Activated CD8-positive, alpha-beta memory T cell treated with anti-CD3 and anti-CD28 coated beads for 1 hour (primary cell): ENCODE results near the gene PXDN.

ENCODE experiments used
- DNase-seq, 2 donors: peaks; one replicate each; pipeline ENCODE4 v3.0.0-alpha.2; 2020; ENCODE audit warnings: low read depth in 1 of 2; ENCODE audit errors: extremely low read depth in 1 of 2

Gene PXDN

DNA sequence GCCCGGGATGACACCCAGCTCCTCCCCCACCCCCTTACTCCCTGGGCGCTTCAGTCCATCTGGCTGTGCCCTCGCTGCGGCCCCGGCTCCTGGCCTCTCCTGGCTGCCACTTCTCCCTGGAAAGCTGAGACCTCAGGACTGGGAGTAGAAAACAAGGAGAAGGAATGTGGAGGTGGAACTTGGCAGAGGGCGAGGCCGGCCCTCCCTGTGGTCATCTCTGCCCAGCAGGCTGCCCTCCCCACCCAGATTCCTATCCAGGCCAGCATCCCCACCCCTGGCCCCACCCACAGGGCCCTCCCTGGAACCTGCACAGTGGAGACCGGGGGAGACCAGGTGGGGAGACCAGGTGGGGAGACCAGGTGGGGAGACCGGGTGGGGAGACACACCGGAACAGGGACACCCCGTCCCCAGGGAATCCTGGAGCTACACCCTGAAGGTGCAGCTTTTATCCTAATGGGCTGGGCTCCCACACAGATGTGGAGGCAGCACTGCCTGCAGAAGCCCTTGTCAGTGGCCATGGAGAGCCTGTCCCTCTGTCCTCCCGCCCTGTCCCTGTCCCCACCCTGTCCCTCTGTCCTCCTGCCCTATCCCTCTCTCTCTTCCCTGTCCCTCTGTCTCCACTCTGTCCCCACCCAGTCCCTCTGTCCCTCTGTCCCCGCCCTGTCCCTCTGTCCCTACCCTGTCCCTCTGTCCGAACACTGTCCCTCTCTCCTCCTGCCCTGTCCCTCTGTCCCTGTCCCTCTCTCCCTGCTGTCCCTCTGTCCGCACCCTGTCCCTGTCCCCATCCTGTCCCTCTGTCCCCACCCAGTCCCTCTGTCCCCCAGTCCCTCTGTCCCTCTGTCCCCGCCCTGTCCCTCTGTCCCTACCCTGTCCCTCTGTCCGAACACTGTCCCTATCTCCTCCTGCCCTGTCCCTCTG is 157.1 kb downstream of the PXDN start:
- no peak for DNase-seq

DNA sequence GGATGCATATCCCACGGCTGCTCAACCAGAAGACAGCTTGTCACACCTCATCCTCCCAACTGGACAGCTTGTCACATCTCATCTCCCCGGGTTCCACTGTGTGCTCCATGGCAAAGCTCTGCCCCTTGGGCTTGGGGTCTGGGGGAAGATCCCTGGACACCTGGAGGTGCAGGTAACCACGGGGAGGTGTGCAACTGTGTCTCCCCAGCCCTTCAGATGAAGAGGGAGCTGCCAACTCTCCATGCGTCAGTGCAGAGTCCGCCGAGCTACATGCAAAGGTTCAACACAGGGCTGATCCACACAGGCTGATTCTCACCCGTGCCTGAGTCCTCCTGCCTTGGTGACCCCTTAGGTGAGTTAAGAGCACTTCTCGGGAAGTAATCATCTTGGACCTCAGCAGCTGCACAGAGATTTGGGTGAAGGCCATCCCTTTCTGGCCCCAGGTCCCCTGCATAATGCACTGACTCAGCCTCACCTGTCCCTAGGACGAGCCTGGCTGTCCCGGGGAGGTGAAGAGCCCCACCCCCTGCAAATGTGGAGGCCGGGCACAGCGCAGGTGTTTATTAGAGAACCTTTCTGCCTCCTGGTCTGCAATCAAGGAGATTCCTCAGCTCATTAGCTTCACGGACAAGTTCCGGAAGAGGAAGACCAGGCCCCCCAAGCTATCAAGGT is 157.9 kb downstream of the PXDN start:
- no peak for DNase-seq

DNA sequence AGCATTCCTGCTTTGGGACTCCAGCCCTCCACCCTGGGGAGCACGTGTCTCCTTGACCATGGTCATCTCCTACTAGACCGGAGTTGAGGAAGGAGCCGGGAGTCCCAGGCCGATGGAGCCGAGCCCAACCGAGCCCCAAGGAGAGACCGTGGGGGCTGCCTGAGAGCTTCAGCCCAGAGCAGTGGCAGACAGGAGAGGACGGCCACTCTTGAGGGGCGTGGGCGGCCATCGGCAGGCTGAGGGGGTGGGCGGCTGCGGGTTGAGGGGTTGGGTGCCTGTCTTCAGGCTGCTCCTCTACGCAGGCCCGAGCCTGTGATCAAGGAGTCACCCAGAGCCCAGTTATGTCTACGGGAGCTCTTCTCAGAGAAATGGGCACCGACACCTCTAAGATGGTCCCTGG is 158.7 kb downstream of the PXDN start:
- no peak for DNase-seq

DNA sequence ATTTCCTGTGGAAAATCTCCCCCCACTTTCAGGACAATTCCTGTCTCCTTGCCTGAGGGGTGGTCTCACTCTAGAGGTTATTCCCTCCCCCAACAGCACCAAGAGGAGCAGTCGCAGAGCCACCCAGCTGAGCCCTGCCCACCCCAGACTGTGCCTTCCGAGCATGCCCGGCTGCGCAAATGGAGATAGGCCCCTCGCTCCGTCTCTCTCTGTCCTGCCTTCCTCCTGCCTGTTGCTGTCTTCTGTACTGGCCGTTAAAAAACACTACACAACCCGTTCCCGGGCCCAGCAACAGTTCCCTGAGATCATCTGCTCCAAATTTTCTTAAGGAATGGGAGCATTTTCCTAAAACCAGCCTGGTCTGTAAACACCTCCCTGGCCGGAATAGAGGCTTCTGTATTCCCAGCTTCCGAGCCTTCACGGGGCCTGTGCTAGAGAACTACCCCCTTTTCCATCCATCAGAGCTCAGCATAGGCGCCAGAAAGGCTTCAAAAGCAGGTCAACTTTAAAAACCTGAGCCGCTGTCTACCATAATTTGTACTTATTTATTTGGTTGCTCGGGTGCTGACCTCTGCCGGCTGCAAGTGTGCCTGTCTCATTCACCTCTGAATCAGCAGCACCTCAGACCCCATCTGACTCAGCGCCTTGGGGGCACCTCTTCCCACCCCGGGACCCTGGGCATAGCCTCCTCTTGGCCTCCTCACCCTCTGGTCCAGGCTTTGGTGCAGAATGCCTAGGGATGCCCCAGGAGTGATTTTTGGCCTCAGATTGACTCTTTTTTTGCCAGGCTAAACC is 159.4 kb downstream of the PXDN start:
- no peak for DNase-seq

DNA sequence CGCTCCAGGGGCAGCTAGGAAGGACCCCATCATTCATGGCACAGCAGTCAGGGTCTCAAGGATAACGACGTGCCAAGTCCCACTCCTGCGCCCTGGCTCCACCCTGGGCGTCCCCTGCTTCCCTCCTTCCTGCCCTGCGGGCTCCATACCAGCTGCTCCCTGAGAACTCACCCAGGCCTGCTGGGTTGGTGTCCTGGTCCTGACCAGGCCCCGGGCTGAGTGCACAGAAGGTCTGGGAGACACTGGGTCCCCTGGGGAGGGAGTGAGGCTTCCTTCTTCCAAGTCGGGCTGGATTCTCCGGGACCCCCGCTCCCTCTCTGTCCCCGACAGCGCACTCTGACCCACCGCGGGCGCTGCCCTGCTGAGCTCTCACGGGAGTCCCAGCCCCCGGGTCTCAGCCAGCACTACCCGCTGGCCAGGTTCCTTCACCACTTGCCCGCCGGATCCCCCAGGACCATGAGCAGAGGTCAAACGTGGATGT is 160.2 kb downstream of the PXDN start:
- no peak for DNase-seq

DNA sequence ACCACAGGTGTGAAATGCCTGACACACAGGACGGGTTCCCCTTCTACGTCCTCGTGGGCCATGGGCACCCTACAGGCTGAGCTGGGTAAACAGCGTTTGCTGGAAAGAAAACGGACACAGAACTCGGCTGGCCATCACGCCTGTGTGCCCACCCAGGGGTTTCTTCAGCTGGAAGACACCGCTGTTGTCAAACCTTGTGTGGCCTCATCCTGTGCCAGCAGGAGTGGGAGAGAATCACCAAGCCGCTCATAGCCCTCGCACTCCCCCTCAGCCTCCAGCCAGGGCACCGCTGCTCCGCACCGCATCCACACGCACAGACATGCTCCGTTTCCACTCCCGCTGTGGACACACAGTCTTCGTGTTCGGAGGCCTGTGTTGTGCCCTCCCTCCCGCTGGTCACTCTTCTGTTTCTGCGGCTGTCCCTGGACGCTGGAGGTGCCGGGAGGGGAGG is 161.4 kb downstream of the PXDN start:
- no peak for DNase-seq

DNA sequence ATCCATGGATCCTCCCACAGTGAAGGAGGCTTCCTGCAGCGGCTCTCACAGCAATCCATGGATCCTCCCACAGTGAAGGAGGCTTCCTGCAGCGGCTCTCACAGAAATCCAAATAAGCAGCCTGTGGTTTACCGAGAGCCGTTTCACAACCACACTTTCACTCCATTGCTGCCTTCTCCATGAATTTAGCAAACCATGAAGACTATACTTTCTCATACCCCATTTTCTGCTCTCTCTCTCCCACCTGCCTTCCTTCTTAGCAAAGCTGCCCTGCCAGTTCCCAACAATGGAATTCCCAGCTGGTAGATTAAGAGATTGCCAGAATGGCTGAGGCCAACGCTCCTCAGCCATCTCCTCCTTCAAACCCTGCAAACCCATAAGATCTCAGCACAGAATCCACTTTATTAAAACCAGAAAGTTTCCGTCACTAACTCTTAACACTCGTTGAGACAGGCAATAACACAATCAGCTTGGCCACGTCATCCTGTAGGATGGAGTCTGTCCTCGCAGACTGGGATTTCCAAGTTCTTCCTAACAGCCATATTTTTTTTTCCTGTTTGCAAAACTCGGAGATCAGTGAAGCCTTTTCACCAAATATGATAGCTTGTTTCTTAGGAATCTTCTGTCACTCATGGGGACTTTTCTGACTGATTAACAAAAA is 162.2 kb downstream of the PXDN start:
- no peak for DNase-seq
